Measurements from ENCODE around the gene SIRT6.
"Not testable (repeated sequence)": the region's sequence is repeated elsewhere in the genome, so short reads cannot be mapped to it uniquely, and the experiment has no call there.

SIRT6 gene

GRCh38 chr19:4198467-4199126 is 16.2 kb upstream of the SIRT6 start:
- no peak for DNase-seq

DNA sequence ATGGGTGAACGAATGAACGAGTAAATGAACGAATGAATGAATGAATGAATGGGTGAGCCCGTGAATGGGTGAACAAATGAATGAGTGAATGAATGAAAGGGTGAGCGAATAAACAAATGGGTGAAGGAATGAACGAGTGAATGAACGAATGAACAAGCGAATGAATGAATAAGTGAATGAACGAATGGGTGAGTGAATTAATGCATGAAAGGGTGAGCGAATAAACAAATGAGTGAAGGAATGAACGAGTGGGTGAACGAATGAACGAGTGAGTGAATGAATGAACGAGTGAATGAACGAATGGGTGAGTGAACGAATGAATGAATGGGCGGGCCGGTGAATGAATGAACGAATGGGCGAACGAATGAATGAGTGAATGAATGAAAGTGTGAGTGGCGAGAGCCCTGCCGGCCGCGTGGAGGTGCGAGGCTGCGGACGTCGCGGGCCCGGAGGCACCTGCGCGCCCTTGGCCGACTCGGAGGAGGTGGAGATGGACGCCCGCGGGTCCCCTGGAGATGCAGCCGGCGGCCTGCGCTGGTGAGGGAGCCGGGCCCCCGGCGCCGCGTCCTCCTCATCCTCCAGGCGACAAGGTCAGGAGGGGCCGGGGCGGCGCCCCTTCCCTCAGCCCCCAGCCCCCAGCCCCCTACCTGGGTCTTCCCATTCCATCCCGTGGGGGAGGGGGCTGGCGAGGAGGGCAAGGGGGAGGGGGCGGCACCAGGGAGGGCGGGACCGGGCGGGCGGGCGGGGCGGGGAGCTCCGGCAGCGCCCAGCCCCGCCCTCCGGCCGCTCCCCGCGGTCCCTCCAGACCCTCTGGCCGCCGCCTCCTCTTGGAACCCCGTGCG is 15.5 kb upstream of the SIRT6 start:
- DNase-seq: no peak

- DNase-seq: no peak
Observed at GRCh38 chr19:4197228-4197624, 14.9 kb upstream of the SIRT6 start.

GRCh38 chr19:4196587-4197148 is 14.3 kb upstream of the SIRT6 start:
- no peak for DNase-seq

DNA sequence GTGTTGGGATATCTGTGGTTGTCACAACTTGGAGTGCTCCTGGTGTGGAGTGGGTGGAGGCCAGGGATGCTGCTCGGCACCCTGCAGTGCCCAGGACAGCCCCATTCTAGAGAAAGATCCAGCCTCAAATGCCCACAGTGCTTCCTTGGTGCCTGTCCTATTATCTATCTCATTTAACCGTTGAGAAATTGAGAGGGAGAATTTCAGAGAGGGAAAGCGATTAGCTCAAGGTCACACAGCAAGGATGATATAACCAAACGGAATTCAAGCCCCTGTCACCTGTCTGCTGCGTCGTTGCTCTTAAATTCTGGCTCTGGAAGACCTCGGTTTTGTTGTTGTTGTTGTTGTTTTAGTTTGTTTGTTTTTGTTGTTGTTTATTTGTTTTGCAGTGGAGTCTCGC is 13.6 kb upstream of the SIRT6 start:
- no peak for DNase-seq

DNA sequence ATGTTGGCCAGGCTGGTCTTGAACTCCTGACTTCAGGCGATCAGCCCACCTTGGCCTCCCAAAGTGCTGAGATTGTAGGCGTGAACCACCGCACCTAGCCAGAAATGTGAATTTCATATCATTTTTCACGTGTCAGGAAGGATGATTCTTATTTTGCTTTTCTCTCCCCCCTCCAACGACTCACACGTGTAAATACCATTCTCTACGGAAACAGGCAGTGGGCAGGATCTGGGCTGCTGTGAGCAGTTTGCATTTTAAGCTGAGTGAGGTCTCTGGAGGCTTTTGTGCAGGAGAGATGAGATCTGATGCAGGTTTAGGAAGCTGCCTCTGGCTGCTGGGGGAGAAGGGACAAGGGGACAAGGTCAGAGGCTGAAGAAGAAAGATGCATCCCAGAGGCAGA is 12.0 kb upstream of the SIRT6 start:
- DNase-seq: no peak

DNA sequence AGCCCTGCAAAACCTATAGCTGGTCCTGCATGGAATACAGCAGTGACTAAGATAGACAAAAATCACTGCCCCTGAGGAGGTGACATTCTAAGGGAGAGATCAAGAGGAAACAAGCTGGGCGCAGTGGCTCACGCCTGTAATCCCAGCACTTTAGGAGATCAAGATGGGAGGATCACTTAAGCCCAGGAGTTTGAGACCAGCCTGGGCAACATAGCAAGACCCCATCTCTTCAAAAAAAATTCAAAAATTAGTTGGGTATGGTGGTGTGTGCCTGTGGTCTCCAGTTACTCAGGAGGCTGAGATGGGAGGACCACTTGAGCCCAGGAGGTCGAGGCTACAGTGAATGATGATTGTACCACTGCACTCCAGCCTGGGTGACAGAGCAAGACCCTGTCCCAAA is 10.2 kb upstream of the SIRT6 start:
- DNase-seq: not testable (repeated sequence)

GRCh38 chr19:4189641-4190040 is 7.3 kb upstream of the SIRT6 start:
- DNase-seq: no peak

- no peak for DNase-seq
Observed at GRCh38 chr19:4187313-4188122, 5.2 kb upstream of the SIRT6 start.

GRCh38 chr19:4186087-4186993 is 4.0 kb upstream of the SIRT6 start:
- DNase-seq: peak; percentile 60

DNA sequence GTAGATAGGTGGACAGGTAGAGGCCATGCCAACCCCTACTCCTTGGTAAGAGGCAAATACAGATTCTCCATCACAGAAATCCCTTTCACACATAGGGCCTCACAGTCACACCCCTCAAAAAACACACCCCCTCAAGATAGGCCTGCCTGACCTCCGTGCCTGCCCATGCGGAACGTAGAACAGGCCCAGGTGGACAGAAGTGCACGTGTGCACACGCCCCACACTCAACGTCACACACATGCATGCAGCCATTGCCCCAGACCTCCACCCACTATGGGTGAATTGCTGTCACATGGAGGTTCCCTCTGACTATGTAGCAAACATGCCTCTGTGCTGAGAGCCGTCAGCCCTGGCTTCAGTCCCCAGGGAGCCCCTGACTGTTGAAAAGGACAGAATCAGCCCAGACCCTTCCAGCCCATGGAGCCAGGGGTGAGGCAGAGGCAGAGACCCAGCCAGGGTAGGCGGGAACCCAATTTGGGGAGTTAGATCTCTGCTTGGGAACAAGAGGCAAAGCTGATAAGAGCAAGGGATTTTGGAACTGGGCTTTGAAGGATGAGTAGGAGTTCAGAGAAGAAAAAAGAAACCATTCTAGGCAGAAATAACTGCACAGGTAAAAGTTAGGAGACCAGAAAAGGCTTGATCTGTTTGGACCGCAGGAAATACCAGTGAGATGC is 3.2 kb upstream of the SIRT6 start:
- DNase-seq: no peak

DNA sequence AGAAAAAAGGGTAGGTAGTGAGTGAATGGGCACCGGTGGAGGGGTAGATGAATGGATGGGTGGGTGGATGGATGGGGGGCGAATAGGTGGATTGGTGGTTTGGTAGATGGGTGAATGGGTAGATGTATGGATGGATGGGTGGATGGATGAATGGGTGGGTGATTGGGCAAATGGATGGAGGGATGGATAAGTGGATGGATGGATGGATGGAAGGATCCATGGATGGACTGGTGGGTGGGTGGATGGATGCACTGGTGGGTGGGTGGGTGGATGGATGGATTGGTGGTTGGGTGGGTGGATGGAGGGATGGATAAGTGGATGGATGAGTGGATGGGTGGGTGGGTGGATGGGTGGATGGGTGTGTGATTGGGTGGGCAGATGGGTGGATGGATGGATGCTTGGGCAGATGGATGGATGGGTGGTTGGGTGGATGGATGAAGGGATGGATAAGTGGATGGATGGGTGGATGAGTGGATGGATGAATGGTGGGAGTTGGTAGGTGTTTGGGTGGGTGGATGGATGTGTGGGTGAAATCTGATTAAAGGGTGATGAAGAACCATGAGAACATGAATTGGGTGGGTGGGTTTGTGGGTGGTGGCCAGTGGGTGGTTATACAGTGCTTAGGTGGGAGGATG is 2.5 kb upstream of the SIRT6 start:
- no peak for DNase-seq

DNA sequence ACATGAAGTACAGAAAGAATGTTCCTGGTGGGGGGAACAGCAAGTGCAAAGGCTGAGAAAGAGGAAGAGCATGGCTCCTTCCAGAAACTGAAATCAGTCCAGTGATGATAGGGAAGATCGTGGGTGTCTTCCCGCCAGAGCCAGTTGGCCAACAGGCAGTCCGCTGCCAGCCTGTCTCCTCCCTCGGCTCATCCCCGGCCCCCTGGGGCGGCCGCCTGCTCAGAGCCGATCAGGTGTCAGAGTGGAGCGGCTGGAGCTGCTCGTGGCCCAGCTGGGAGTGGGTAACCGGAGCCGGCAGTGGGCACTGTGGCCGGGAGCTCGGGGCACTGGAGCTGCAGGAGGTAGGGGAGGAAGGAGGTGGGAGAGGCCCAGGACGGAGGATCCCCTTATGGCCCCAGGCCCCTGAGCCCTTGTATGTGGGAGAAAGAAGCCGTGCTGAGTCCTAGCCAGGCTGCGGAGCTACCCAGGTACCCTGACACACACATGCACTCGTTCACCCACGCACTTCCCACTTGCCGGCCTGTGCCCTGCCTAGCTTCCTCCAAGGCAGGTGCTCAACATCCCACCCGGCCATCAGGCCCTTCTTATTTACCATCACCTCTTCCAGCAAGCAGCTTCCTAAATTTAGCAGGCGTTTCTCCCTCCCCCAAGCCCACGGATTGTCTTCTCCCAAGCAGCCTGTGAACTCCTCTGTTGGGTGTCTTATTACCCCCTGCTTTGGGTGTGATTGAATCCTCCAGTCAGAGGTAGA is 1.8 kb upstream of the SIRT6 start:
- DNase-seq: no peak

DNA sequence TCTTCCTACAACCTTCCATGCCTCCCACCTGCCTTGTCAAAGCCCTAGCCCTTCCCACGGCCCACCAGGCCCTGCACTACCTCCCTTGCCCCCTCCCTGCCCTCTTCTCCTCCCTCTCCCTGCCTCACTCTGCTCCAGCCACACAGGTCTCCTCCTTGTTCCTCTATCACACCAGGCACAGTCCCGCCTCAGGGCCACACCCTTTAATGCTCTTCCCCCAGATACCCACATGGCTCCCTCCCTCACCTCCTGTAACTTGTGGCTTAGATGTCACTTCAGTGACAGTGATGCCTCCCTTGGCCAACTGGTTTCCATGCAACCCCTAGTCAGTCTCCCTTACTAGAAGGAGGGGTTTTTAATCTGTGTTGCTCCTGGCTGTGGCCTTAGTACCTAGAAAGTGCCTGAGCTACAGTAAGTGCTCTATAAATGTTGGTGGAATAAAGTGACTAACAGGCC is 1.3 kb downstream of the SIRT6 start:
- DNase-seq: no peak

GRCh38 chr19:4178990-4179389 is 3.4 kb downstream of the SIRT6 start:
- DNase-seq: no peak

GRCh38 chr19:4177146-4177545 is 5.2 kb downstream of the SIRT6 start:
- DNase-seq: no peak

DNA sequence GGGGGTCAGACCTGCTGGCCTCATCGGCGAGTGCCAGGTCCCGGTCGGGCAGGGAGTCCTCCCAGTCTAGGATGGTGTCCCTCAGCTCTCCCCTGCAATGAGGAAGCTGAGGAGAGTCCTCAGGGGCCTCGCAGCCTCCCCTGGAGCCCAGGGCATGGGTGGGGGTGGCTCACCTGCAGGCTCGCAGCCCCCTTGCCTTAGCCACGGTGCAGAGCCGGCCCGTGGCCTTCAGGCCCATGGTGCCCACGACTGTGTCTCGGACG is 6.8 kb downstream of the SIRT6 start:
- DNase-seq: no peak

DNA sequence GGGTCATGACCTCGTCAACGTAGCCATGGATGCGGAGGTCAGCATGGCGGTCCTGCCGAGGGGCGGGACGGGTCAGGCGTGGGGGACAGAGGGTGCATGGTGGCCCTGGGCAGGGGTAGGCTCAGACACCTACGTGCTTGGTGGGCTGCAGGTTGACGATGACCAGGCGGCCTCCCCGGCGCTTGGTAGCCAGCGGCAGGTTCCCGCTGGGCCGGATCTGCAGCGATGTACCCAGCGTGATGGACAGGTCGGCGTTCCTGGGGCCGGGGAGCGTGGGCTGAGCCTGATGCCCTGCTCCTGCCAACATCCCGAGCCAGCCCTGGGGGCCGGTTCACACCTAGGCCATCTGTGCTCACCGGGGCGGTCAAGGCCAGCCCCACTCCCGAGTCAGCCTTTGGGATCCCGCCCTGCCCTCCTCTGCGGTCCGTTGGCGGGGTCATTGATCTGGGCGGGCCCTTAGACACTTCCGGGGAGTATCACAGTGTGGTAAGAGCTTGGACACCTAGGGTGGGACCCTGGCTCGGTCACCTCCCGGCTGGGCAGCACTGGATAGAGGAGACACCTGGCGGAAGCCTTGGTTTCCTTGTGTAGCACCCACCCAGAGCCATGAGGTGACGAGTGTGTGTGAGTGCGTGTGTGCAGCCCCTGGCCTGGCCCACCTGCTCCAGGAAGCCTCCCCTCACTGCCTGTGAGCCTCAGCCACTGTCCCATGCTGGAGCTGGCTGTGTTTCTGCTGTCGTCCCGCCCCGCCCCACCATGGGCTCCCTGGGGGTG is 7.3 kb downstream of the SIRT6 start:
- no peak for DNase-seq

DNA sequence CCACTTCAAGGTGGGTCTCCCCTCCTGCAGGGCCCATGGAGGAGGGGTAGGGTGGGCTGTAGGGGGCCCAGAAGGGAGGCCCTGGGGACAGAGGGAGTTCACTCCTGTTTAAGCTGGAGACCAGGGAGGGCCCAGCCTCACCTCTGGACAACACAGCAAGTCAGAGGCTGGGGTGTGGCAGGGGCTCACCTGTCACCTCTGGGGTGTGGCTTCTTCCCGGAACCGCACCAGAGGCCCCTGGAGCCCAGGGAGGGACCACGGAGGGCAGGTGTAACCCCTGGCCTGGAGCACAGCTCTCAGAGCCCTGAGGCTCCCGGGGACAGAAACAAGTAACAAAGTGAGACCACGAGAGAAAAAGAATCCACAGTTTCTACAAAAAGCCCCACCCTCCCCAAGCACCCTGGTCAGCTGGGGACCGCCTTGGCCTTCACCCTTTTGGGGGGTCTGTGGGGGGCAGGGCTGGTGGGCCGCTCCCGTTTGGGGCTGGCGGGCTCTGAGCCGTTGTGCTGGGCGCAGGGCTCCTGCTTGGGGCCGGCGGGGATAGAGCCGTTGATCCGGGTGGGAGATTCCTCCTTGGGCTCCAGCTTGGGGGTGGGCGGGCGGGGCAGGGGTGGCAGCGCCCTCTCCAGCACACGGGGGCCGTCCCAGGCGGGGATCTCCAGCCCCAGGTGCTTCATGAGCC is 8.0 kb downstream of the SIRT6 start:
- no peak for DNase-seq
